GM15510 (cell line): ENCODE measurements around the gene TNNT1.

Experiments
- POLR2A ChIP-seq: IDR thresholded peaks from 3 replicates; pipeline ENCODE4 v1.6.1; 2011; ENCODE audit warnings: borderline replicate concordance; ENCODE audit not compliant: insufficient read length; ENCODE audit errors: extremely low read depth

TNNT1 gene

DNA sequence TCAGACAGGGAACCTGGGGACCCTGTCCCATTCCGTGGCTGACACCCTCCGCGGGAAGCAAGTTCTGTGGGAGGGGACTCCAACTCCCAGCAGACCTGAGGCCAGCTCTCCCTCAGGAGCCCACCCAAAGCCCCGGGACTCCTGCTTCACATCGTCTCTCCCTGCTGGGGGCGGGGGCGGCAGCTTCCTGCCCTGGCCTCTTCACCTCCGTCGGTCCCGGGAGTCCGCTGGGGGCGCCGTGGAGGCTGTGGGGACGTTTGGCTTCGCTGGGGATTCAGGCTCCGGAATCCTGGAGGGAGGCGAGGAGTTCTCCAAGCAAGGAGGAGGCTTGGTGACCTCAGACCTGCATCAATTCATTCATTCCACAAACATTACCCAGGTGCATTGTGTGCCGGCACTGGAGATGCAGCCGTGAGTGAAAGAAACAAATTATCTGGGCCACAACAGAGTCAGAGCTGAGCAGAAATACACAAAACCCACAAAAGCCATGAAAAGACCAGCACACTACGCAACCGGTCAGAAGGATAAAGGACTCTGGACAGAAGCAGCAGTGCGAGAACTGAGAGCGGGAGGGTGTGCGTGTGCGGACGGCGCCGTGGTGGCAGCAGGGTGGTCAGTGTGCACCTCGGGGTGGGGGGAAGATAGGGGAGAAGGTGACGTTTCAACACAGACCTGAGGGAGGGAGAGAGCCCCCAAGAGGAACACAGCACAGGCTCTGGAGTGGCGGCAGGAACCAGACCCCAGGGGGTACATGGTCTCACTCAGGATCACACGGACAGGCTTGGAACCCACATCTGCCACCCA, 54.3 kb downstream of the TNNT1 start:
- TF ChIP-seq POLR2A: no peak

- no peak for TF ChIP-seq POLR2A
Observed at GRCh38 chr19:55092423-55093318, 56.3 kb downstream of the TNNT1 start.

- no peak for TF ChIP-seq POLR2A
Observed at GRCh38 chr19:55091955-55092354, 57.1 kb downstream of the TNNT1 start.

DNA sequence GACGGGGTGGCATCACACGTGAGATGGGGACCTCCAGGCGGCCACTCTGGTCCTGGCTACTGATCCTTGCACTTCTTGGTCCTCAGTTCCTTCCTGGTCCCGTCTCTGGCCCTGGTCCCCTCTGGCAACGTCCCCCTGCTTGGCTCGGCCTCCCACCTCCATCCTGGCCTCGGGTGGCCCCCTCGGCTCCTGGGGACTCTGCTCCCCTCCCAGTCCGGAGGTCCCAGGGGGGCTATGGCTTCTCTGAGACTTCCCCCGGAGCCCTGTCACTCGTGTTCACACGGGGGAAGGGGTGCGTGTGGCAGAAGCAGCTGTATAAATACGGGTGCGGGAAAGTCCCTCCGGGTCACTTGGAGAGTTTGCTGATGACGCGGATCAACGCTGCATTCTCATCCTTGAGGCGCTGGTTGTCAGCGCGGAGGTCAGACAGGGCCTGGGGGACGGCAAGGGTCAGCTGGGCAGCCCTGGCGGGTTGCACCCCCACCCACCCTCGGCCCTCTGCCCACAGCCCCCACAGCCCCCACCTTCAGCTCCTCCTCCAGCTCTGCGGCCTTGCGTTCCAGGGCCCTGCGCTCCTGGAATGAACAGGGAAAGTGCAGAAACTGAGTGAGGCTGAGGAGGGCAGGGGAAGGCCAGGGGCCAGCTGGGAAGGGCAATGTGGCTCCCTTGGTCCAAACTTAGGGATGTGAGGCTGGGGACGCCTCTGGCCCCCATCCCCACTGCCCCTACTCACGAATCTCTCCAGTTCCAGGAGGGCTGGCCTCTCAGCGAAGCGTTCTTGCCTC, 57.7 kb downstream of the TNNT1 start:
- no peak for TF ChIP-seq POLR2A

GRCh38 chr19:55090564-55090963, 58.4 kb downstream of the TNNT1 start:
- TF ChIP-seq POLR2A: no peak

- no peak for TF ChIP-seq POLR2A
Observed at GRCh38 chr19:55089342-55089944, 59.6 kb downstream of the TNNT1 start.

DNA sequence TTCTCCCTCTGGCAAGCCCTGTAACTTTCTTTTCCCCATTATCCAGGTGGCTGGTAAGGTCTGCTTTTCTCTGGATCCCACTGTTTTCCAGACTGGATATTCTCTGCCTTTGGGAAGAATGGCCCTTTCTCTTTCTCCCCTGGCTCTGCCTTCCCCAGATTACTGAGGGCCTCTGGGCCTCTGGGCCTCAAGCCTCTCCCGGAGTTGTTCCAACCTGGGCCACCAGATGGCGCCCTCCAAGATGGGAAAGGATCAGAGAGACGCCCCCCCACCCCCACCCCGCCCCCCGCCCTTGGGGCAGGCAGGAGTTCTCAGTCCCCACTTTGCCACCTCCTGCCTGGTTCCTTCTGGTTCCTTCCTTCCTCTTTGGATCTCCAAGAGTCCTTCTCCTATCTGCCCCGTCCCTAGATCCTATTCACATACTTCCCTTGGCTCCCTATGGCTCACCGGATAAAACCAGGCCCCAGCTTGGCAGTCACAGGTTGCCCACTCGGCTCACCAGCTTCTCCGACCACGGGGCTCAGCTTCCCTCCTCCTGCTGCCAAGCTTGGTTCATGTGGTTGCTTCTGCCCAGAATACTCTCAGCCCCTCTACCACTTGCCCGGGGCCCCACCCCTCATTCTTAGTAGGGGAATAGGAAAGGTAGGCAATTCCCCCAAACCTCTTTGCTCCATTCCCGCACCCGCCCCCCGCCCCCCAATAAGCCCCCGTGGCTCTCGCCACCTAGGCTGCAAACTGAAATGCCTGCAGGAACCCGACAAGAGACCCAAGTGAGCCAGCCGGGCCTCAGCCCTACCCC, 60.3 kb downstream of the TNNT1 start:
- TF ChIP-seq POLR2A: no peak

- TF ChIP-seq POLR2A: no peak
Observed at GRCh38 chr19:55088021-55088451, 61.0 kb downstream of the TNNT1 start.

- no peak for TF ChIP-seq POLR2A
Observed at GRCh38 chr19:55087542-55087901, 61.5 kb downstream of the TNNT1 start.

DNA sequence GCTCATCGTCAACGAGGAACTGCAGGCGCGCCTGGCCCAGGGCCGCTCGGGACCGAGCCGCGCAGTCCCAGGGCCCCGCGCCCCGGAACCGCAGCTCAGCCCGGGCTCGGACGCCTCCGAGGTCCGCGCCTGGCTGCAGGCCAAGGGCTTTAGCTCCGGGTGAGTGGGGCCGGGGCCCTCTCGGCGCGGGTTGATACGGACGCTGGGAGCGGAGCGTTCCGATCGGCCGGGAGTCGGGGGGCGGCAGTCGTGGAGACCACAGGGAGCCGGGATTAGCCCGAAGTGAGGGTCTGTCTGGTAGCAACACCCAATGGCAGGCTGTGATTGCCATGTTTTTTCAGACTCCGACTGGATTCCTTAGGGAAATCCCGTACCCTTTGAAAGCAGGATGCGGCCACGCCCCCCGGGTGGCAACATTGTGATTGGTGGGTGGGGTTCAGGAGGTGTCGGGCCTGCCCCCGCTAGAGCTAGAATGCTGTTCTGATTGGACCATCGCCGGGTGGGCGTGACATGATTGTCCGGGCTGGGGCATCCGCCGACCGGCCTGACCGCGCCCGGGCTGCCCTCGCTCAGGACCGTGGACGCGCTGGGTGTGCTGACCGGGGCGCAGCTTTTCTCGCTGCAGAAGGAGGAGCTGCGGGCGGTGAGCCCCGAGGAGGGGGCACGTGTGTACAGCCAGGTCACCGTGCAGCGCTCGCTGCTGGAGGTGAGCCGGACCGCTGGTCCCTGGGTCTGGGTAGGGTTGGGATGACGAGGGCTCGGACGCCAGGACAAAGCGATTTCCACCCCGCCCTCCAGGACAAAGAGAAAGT, 62.1 kb downstream of the TNNT1 start:
- no peak for TF ChIP-seq POLR2A

- no peak for TF ChIP-seq POLR2A
Observed at GRCh38 chr19:55085923-55086715, 62.9 kb downstream of the TNNT1 start.

- no peak for TF ChIP-seq POLR2A
Observed at GRCh38 chr19:55084416-55084815, 64.6 kb downstream of the TNNT1 start.
